HG03103 (cell line): ENCODE measurements around the gene CD47.

Experiments
- ATAC-seq: cut with Tn5 transposase; IDR thresholded peaks from one replicate; pipeline ENCODE4 v1.9.1; 2021; ENCODE audit warnings: low read depth; ENCODE audit not compliant: unreplicated experiment

Gene CD47

DNA sequence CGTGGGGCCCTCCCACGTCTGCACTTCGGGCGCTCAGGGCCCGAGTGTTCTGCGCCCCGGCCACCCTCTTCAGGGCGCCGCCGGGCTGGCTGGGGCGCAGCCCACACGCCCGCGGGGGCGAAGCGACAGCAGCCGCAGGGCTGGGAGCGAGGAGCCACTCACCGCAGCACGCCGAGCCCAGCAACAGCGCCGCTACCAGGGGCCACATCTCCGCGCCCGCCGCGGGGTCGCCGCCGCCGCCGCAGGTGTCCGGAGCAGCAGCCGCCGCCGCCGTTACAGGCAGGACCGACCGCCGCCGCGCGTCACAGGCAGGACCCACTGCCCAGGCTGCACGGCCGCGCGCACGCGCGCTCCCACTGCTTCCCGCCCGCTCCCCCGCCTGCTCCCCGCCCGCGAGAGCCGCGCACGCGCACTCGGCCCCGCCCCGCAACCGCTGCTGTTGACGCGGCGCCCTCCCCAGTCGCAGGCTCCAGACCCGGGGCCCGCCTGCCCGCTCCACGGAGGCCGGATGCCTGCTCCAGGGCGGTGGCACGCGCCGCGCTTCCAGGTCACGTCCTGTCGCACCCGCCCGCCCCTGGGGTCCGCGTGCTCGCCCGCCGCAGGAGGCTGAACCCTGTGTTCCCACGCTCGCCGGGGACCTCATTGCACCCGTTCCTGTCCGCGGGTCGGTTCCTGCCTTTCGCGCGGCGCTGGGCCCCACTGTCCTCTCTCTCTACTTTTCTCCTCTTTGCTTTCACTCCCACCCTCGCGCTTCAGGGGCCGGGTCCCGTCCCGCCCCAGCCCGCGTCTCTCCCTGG lies at the start of gene CD47:
CD47 (minus strand) TSS at position 331 of the 797 bp plus-strand sequence; CDS start at position 208, 123 bp downstream.
- peak; percentile 63 for ATAC-seq

GRCh38 chr3:108137460-108137814 lies 46.6 kb upstream of the CD47 start:
- no peak for ATAC-seq

- ATAC-seq = no peak
Measured at GRCh38 chr3:108136561-108137459, 46.0 kb upstream of the CD47 start.

DNA sequence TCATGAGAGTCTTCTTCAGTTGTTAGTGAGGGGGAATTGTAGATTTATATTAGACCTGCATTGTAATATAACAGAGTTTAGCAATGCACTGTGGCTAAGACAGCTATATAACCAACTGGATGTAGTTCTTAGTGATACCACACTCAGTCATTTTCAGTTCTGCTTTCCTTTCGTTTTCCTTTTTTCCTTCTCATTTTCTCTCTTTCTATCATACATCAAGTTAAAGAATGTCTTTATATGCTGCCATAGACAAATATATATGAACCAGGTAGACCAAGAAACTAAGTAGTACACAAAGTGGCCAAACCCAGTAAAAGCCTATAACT lies 43.7 kb upstream of the CD47 start:
- ATAC-seq = peak; percentile 40

DNA sequence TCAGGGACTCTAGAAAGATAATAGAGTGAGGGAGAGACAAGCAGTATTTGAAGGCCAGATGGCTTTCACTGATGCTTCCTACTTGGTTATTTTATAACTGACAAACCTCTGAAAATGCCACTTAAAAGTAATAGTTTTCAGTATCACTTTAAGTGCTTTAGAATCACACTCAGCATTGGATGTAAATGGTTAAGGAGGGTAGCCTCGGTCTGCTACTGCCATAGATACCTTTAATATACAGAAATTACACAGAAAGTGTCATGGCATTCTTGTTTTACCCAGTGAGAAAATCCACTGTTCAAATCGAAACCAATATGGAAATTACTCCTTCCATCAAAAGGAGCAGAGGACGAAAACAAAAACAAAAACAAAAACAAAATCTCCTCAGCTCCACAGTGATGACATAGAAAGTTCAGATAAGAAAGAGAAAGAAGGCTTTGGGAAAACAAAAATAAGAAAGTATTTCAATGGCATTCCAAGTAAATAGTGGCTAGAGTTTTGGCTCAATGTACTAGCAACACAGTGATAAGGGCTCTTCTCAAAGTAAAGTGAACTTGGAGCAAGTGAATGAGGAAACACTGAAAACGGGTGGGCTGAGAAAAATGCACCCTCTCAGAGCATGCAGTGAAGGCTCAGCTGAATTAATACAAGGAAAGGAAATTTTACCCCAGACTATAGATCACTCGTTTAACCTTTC lies 43.2 kb upstream of the CD47 start:
- ATAC-seq = peak; percentile 27

GRCh38 chr3:108133048-108133369 lies 42.2 kb upstream of the CD47 start:
- ATAC-seq = no peak

- ATAC-seq = no peak
Measured at GRCh38 chr3:108131475-108132134, 40.8 kb upstream of the CD47 start.

- ATAC-seq = no peak
Measured at GRCh38 chr3:108130701-108131474, 40.1 kb upstream of the CD47 start.

DNA sequence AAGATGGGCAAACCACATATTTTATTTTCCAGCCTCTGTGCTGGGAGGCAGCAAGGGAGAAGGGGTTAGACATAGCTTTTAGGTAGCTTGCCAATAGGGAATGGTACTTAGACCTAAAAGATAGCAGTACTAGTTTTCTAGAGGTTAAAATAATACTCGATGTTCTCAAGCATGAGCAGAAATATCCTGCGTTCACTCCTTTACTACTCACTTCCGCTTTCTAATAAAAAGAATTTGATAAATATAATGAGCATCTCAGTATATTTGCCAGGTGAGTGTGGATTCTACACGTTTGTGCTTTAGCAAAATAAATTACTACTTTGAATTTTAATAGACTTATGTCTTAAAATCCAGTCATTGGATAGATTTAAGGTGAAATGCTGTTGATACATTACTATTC lies 39.4 kb upstream of the CD47 start:
- ATAC-seq = no peak

DNA sequence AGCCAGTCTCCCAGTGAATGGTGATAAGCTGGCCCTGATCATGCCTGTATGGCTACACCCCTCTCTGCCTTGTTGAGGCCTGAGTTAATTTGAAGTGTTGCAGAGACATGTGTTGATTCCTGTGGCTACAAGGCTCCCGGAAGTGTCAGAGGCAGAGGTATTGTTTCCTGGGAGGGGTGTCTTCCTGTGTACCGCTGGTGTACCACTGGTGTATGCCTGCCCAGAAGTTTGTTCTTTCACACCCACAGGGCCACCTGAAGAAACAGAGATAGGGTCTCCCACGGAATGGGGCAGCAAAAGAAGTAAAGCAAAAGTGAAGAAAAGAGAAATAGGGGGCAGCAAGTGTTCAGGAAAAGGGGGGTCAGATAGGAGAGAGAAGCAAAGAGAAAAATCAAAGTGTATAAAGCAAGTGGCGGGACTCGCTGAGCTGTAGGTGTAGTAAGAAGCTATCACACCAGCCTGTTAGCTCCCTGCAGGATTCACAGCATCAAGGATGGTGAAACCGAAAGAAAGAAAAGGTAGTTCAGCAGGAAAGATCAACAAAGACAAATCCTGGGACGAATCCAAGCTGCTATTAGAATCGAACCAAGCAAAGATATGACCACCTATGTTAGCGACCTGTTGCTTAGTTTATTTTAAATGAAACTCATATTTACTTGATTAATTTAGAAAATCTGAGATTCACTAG lies 36.6 kb upstream of the CD47 start:
- ATAC-seq = peak; percentile 18

DNA sequence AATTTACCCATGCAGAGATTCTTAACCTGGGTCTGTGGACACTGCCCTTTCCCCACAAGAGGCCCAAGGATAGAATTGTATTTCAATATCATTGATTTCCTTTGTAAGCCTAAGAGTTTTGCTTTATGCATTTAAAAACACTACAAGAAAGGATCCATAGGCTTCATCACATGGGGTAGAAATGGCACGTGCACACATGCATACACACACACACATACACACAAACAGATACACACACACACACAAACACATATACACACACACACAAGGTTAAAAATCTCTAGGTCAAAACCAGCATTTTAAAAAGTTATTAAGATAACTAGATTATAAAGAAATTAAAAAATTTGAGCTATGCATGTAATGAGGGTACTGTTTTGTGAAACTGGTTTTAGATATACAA lies 35.5 kb upstream of the CD47 start:
- ATAC-seq = no peak

GRCh38 chr3:108125550-108126071 lies 34.8 kb upstream of the CD47 start:
- ATAC-seq = peak; percentile 46

GRCh38 chr3:108125153-108125543 lies 34.3 kb upstream of the CD47 start:
- ATAC-seq = peak; percentile 1

- peak; percentile 69 for ATAC-seq
Measured at GRCh38 chr3:108124337-108125152, 33.7 kb upstream of the CD47 start.

DNA sequence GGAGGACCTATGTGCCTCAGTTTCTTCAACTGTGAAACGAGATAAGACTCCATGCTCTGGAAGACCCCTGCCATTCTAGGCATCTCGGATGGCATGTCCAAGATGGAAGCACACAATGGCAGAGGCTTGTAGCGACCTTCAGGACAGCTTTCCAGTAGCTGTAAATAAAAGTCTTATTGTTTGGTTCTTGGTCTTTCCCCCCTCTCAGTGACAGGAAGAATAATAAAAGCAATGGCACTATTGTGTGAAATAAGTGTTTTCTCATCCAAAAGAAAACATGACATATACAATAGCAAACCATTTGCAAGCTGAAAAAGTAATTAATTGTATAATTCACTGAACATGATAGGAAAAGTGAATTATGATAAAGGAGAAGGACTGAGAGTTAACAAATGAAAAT lies 32.5 kb upstream of the CD47 start:
- no peak for ATAC-seq

DNA sequence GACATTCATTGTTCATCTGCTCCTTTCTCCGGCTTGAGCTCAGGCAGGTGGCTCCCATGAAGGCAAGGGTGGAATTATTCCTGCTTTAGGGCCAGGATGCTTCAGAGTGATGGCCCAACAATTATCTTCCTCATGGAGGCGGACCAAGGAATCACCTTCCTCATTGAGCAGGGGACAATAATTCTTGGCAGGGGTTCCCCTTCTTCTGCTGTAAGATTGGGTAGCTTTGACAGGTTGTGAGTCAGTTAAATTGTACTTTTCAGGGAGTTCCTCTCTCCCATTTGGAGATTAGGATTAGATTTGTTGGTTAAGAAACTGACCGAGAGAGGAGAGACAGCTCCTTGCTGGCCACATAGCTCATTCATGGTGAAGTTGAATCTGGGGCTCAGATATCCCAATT lies 31.4 kb upstream of the CD47 start:
- ATAC-seq = no peak

- ATAC-seq = no peak
Measured at GRCh38 chr3:108119398-108120104, 28.7 kb upstream of the CD47 start.
